LNCAP (cell line): Measurements from ENCODE around the gene UNC119.

Experiments used
- CTCF ChIP-seq: fragments of 450-650 bp; IDR thresholded peaks from 2 replicates; pipeline ENCODE4 v1.5.1; 2017; ENCODE audit warnings: mild to moderate bottlenecking

The UNC119 gene

GRCh38 chr17:28536532-28537218 is 15.7 kb downstream of the UNC119 start:
- no peak for TF ChIP-seq CTCF

- TF ChIP-seq CTCF: no peak
Measured at GRCh38 chr17:28534740-28535375, 17.6 kb downstream of the UNC119 start.

- no peak for TF ChIP-seq CTCF
Measured at GRCh38 chr17:28533091-28533807, 19.2 kb downstream of the UNC119 start.

- TF ChIP-seq CTCF: no peak
Measured at GRCh38 chr17:28532050-28532960, 20.1 kb downstream of the UNC119 start.

- TF ChIP-seq CTCF: no peak
Measured at GRCh38 chr17:28530926-28531325, 21.5 kb downstream of the UNC119 start.

GRCh38 chr17:28530250-28530649 is 22.2 kb downstream of the UNC119 start:
- no peak for TF ChIP-seq CTCF

- no peak for TF ChIP-seq CTCF
Measured at GRCh38 chr17:28529013-28529400, 23.4 kb downstream of the UNC119 start.
